HepG2 (cell line): ENCODE data around the gene SPATS2. TPM values are rescaled to one million over a fixed set of nuclear protein-coding genes. Genes with fewer than 3 reads are reported as not detected.
A peak's percentile ranks its signal among the peaks of the same experiment; 100 is the strongest.

ENCODE experiments used
- ATF1 ChIP-seq: IDR thresholded peaks from 2 replicates; pipeline ENCODE4 v1.6.1; 2016; ENCODE audit warnings: mild to moderate bottlenecking, control low read depth
- E2F1 ChIP-seq: sonication (generic); formaldehyde crosslinking; IDR thresholded peaks from 2 replicates; pipeline ENCODE4 v1.5.0; 2020; ENCODE audit warnings: missing genetic modification reagents
- FOXJ3 ChIP-seq: sonication (generic); formaldehyde crosslinking; IDR thresholded peaks from 2 replicates; pipeline ENCODE4 v1.4.0; 2020; ENCODE audit warnings: missing genetic modification reagents, mild to moderate bottlenecking, borderline replicate concordance
- GZF1 ChIP-seq: sonication (generic); formaldehyde crosslinking; IDR thresholded peaks from 2 replicates; pipeline ENCODE4 v1.5.1; 2020; ENCODE audit warnings: mild to moderate bottlenecking, missing genetic modification reagents
- MXI1 ChIP-seq: IDR thresholded peaks from 3 replicates; pipeline ENCODE4 v1.6.1; 2012; ENCODE audit warnings: low read depth, low read length, inconsistent platforms, borderline replicate concordance
- NPAS2 ChIP-seq: sonication (generic); formaldehyde crosslinking; IDR thresholded peaks from 2 replicates; pipeline ENCODE4 v1.8.0; 2022; ENCODE audit warnings: mild to moderate bottlenecking, missing genetic modification reagents, borderline replicate concordance
- POGK ChIP-seq: sonication (generic); formaldehyde crosslinking; conservative IDR thresholded peaks from 2 replicates; pipeline ENCODE4 v1.8.0; 2022; ENCODE audit warnings: mild to moderate bottlenecking, moderate library complexity, missing genetic modification reagents
- PRDM10 ChIP-seq: sonication (generic); formaldehyde crosslinking; IDR thresholded peaks from 2 replicates; pipeline ENCODE4 v1.4.0; 2020; ENCODE audit warnings: low read depth, missing genetic modification reagents
- RNF2 ChIP-seq: fragments of 450-650 bp; conservative IDR thresholded peaks from 2 replicates; pipeline ENCODE4 v1.6.1; 2016; ENCODE audit warnings: low read depth
- TEF ChIP-seq: sonication (generic); formaldehyde crosslinking; IDR thresholded peaks from 2 replicates; pipeline ENCODE4 v1.5.0; 2020; ENCODE audit warnings: missing genetic modification reagents
- THAP9 ChIP-seq: sonication (generic); formaldehyde crosslinking; IDR thresholded peaks from 2 replicates; pipeline ENCODE4; 2020; ENCODE audit warnings: missing genetic modification reagents, mild to moderate bottlenecking, borderline replicate concordance
- ZNF280D ChIP-seq: sonication (generic); formaldehyde crosslinking; IDR thresholded peaks from 2 replicates; pipeline ENCODE4 v1.5.1; 2020; ENCODE audit warnings: mild to moderate bottlenecking, missing genetic modification reagents
- ZNF562 ChIP-seq: sonication (generic); formaldehyde crosslinking; IDR thresholded peaks from 2 replicates; pipeline ENCODE4 v1.8.0; 2022; ENCODE audit warnings: missing genetic modification reagents, borderline replicate concordance
- ZNF709 ChIP-seq: sonication (generic); formaldehyde crosslinking; IDR thresholded peaks from 2 replicates; pipeline ENCODE4 v1.5.0; 2020; ENCODE audit warnings: mild to moderate bottlenecking, missing genetic modification reagents
- polyA plus RNA-seq, 8 experiments: library from polyadenylated mRNA; depleted of rRNA in 3 of 8; stranded (reverse) in 7 of 8; unstranded in 1 of 8; fragments of >200 nt; fragmentation: Illumina TruSeq in 4 of 8; extraction: Trizol in 4 of 8; gene quantifications; 2 replicates each; pipeline versions ENCODE4 v1.2.1 to v1.2.3, GENCODE V29; 2011 to 2016; ENCODE audit warnings: low read depth in 4 of 8, missing spikeins in 1 of 8, mixed read lengths in 1 of 8; ENCODE audit not compliant: insufficient read depth in 1 of 8
- total RNA-seq, 5 experiments: library from RNA; depleted of rRNA; stranded (reverse); fragments of >200 nt; fragmentation: Illumina TruSeq; extraction: Trizol; gene quantifications; 2 replicates each; pipeline ENCODE4 v1.2.3, GENCODE V29; 2016; ENCODE audit warnings: low read depth in 1 of 5

The SPATS2 gene
- total and polyA plus RNA-seq, 2 of the 13 experiments (the other 11 are each of a cell fraction or from before 2014, with no cell fraction given) = 19.3 to 28.1 TPM

- peak; percentile 66 for TF ChIP-seq POGK (CRISPR knock-in tag)
- TF ChIP-seq ATF1 (CRISPR knock-in tag) = no peak
- TF ChIP-seq TEF (CRISPR knock-in tag) = peak; percentile 79; the same call in 1 of the 2 replicates
- peak; percentile 80 for TF ChIP-seq E2F1 (CRISPR knock-in tag)
- TF ChIP-seq PRDM10 = no peak
- peak; percentile 43; the same call in 1 of the 2 replicates for TF ChIP-seq THAP9 (CRISPR knock-in tag)
- TF ChIP-seq ZNF280D (CRISPR knock-in tag) = no peak
- peak; percentile 58; the same call in 1 of the 3 replicates for TF ChIP-seq MXI1
- 0 out of 2 replicates have a peak, but pooled peaks have one; percentile 39 for TF ChIP-seq ZNF562 (CRISPR knock-in tag)
- peak; percentile 84; the same call in 1 of the 2 replicates for TF ChIP-seq ZNF709 (CRISPR knock-in tag)
- 0 out of 2 replicates have a peak, but pooled peaks have one; percentile 47 for TF ChIP-seq RNF2
- no peak for TF ChIP-seq NPAS2 (CRISPR knock-in tag)
- TF ChIP-seq GZF1 (CRISPR knock-in tag) = no peak
- TF ChIP-seq FOXJ3 (CRISPR knock-in tag) = peak; percentile 19; the same call in 1 of the 2 replicates
Measured at GRCh38 chr12:49366652-49367380, 446 bp upstream of the SPATS2 start (continued).
